Esophagus squamous epithelium (tissue), 4 donors: Measurements from ENCODE around the gene RCOR2.

ENCODE experiments used
- CTCF ChIP-seq, 6 experiments: fragments of 450-650 bp in 4 of 6; fragments of 200-600 bp in 2 of 6; sonication (generic) in 2 of 6; IDR thresholded peaks; one replicate each; pipeline ENCODE4 v1.5.1; 2016 to 2019; ENCODE audit warnings: antibody characterized with exemption in 6 of 6, mild to moderate bottlenecking in 4 of 6, moderate library complexity in 4 of 6
- POLR2A ChIP-seq, 4 donors: fragments of 450-650 bp; IDR thresholded peaks; one replicate each; pipeline ENCODE4 v1.6.1; 2017; ENCODE audit warnings: antibody characterized with exemption in 4 of 4, mild to moderate bottlenecking in 4 of 4, moderate library complexity in 3 of 4

GRCh38 chr11:63888170-63889086, 28.5 kb downstream of the RCOR2 start:
- TF ChIP-seq CTCF (IDR thresholded peaks at IDR 0.05) (peak in 2 of 6 experiments; percentile 6 to 9), POLR2A (IDR thresholded peaks at IDR 0.05) (no peak)
